ENCODE measurements around the gene SLC9A9. TPM values are rescaled to one million over a fixed set of nuclear protein-coding genes. Genes with fewer than 3 reads are reported as not detected.

SLC9A9 gene
- total and polyA plus RNA-seq, 10 of the 15 experiments (the other 5 are each of a cell fraction or from before 2014, with no cell fraction given) = 3.5 to 14.2 (median 9.3) TPM

GRCh38 chr3:143896486-143896885 is 48.2 kb upstream of the SLC9A9 start:
- H3K9ac ChIP-seq (ENCODE audit: control insufficient read depth, insufficient read depth, low read length) = no peak overlapping the region
- no TSS peak for BruUV-seq (replicated peaks)
- H3K79me2 ChIP-seq (ENCODE audit: control insufficient read depth, insufficient read depth, low read length) = no peaks in the 10 kb centered on the region
- no peaks in the 10 kb centered on the region for H4K20me1 ChIP-seq (ENCODE audit: control insufficient read depth, insufficient read depth)
- CTCF ChIA-PET = interaction anchor here (0.5 to 4.6 kb wide), 5 partner anchors 12 to 121 kb away, joined by 3 to 37 read pairs (median 4); no protein-coding TSS in a partner anchor
- no peaks in the 10 kb centered on the region for H3K36me3 ChIP-seq (ENCODE audit: control insufficient read depth in 2 of 2, insufficient read depth in 2 of 2, low read length in 1 of 2)
- H3K4me2 ChIP-seq (ENCODE audit: control insufficient read depth, insufficient read depth) = no peak overlapping the region
- TF ChIP-seq MAX (IDR thresholded peaks at IDR 0.05; ENCODE audit: low read depth, low read length) = no peak
- no peak for TF ChIP-seq STAT3 (IDR thresholded peaks at IDR 0.05; ENCODE audit: low read depth, low read length)
- no peak for TF ChIP-seq GABPA (IDR thresholded peaks at IDR 0.05; ENCODE audit: low read depth)
- TF ChIP-seq SPI1 (IDR thresholded peaks at IDR 0.05; ENCODE audit: borderline replicate concordance, insufficient read depth, low read depth, low read length) = no peak
- no peak for TF ChIP-seq SMAD1 (IDR thresholded peaks at IDR 0.05; ENCODE audit: low read depth, partially characterized antibody)
- no peak for TF ChIP-seq ZNF274 (IDR thresholded peaks at IDR 0.05; ENCODE audit: insufficient read depth, insufficient read length)
- no peak for TF ChIP-seq BCL11A (IDR thresholded peaks at IDR 0.05; ENCODE audit: low read depth, low read length)
- no peak for TF ChIP-seq CHD1 (IDR thresholded peaks at IDR 0.05; ENCODE audit: low read depth, low read length)
- no peak for TF ChIP-seq RELB (IDR thresholded peaks at IDR 0.05; ENCODE audit: low read depth)
- TF ChIP-seq TCF3 (IDR thresholded peaks at IDR 0.05; ENCODE audit: borderline replicate concordance, insufficient read depth, low read depth, low read length) = no peak
- no peak for TF ChIP-seq CEBPB (IDR thresholded peaks at IDR 0.05; ENCODE audit: borderline replicate concordance in 1 of 2, low read depth in 2 of 2, low read length in 2 of 2)
- ATAC-seq (no peak), DNase-seq (ENCODE audit: low read depth, low spot score) (no peak), FAIRE-seq (no peak)
- no peak overlapping the region for H3K4me3 ChIP-seq
- intact Hi-C loops (cut with micrococcal nuclease; ENCODE audit: unreplicated experiment) = loop anchor here (2.0 to 10.0 kb wide), 3 partner anchors 54 to 878 kb away; no protein-coding TSS in a partner anchor
- SMC1A ChIA-PET (ENCODE audit: uncharacterized antibody, unreplicated experiment) = interaction anchor here (0.6 to 0.7 kb wide), 2 partner anchors 67 to 1758 kb away, joined by 3 read pairs; no protein-coding TSS in a partner anchor
- in situ Hi-C loops (cut with MboI) = loop anchor here (10.0 kb wide), 1 partner anchor 58 kb away; no protein-coding TSS in a partner anchor
- H2AFZ ChIP-seq (ENCODE audit: control insufficient read depth, low read depth, low read length) = no peak overlapping the region
- H3K4me1 ChIP-seq (ENCODE audit: control insufficient read depth, insufficient read depth, low read length) = no peaks in the 10 kb centered on the region
- no peak overlapping the region for H3K27ac ChIP-seq (ENCODE audit: control insufficient read depth, insufficient read depth)
- 0 out of 4 replicates have a peak, but pooled peaks cover 0 to 2% of the 10 kb centered on the region in 2 experiments for H3K27me3 ChIP-seq (replicated peaks in 1 of 2; ENCODE audit: control insufficient read depth in 2 of 2, insufficient read depth in 2 of 2, low read length in 1 of 2)
- WGBS (ENCODE audit: insufficient coverage, insufficient replicate concordance, low lambda C conversion rate, missing lambda C conversion rate) = 80% methylated on average over 4 of the region's 4 CpGs
- H3K9me3 ChIP-seq (replicated peaks; ENCODE audit: control insufficient read depth, insufficient read depth, low read length) = no peaks in the 10 kb centered on the region
- RAD21 ChIA-PET (ENCODE audit: unreplicated experiment) = interaction anchor here (1.5 kb wide), 1 partner anchor 11 kb away, joined by 6 read pairs; no protein-coding TSS in a partner anchor
- POLR2A ChIA-PET = no interaction called here
